Measurements from ENCODE around the gene TMEM184A.

- TF ChIP-seq CTCF (IDR thresholded peaks at IDR 0.05; ENCODE audit: poor library complexity) (no peak), EZH2 (IDR thresholded peaks at IDR 0.05; ENCODE audit: borderline replicate concordance) (no peak), EZH2phosphoT487 (IDR thresholded peaks at IDR 0.05; ENCODE audit: low read depth, severe bottlenecking, unreplicated experiment) (no peak)
These were observed 776 bp downstream of the TMEM184A start for GRCh38 chr7:1555046-1555812.

Measured in hepatocyte (in vitro differentiated cells).